ENCODE results near the gene GIN1. TPM values are rescaled to one million over a fixed set of nuclear protein-coding genes. Genes with fewer than 3 reads are reported as not detected.

Gene GIN1
- total RNA-seq, 2 experiments from 2014 or later: 2.7 to 2.9 TPM

GRCh38 chr5:103119070-103119764, 721 bp downstream of the GIN1 start:
- POLR2A ChIA-PET: interaction anchor here (0.6 to 3.1 kb wide), 19 partner anchors 8 to 364 kb away, joined by 3 to 52 read pairs (median 5); partner anchors contain the start of genes MACIR and PAM
- Mint-ChIP-seq H3K4me3 (peak overlapping the region; percentile 98), H3K9me3 (no peaks in the 10 kb centered on the region), H3K36me3 (ENCODE audit: low read depth) (peaks cover 28% of the 10 kb centered on the region), H3K4me1 (ENCODE audit: low read depth) (peaks cover 66% of the 10 kb centered on the region), H3K27me3 (no peaks in the 10 kb centered on the region), H3K27ac (peak overlapping the region; percentile 97)
- Histone ChIP-seq H3K4me3 (ENCODE audit: low read length) (peak overlapping the region; percentile 86), H3K9me3 (ENCODE audit: control insufficient read depth in 1 of 2, insufficient read depth in 1 of 2, low read length in 2 of 2) (no peaks in the 10 kb centered on the region), H3K4me1 (ENCODE audit: insufficient read depth, low read length) (peaks cover 13% of the 10 kb centered on the region), H3K27ac (ENCODE audit: low read depth in 1 of 2, low read length in 2 of 2) (peak overlapping the region; percentile 92 to 98), H3K36me3 (ENCODE audit: insufficient read depth, low read length) (no peaks in the 10 kb centered on the region), H3K27me3 (ENCODE audit: control insufficient read depth in 1 of 2, insufficient read depth in 2 of 2, low read length in 2 of 2) (no peaks in the 10 kb centered on the region)
- ATAC-seq (ENCODE audit: poor library complexity): no peak
- TF ChIP-seq CTCF (IDR thresholded peaks at IDR 0.05): no peak
- peak in 1 of 14 experiments; percentile 44 for DNase-seq
- intact Hi-C loops (cut with DNase I, micrococcal nuclease): no loop called here
- CTCF ChIA-PET: interaction anchor here (1.2 kb wide), 1 partner anchor 13 kb away, joined by 3 read pairs; no protein-coding TSS in a partner anchor

GRCh38 chr5:103117471-103117991, 2.4 kb downstream of the GIN1 start:
- ATAC-seq (ENCODE audit: poor library complexity) (no peak), DNase-seq (no peak)
- TF ChIP-seq CTCF (IDR thresholded peaks at IDR 0.05): no peak
- Mint-ChIP-seq H3K27ac (peak overlapping the region; percentile 8), H3K27me3 (no peaks in the 10 kb centered on the region), H3K9me3 (peaks cover under 1% of the 10 kb centered on the region), H3K36me3 (ENCODE audit: low read depth) (peaks cover 19% of the 10 kb centered on the region), H3K4me3 (no peak overlapping the region), H3K4me1 (ENCODE audit: low read depth) (peaks cover 69% of the 10 kb centered on the region)
- Histone ChIP-seq H3K4me3 (ENCODE audit: low read length) (no peak overlapping the region), H3K36me3 (ENCODE audit: insufficient read depth, low read length) (no peaks in the 10 kb centered on the region), H3K4me1 (ENCODE audit: insufficient read depth, low read length) (peaks cover 9% of the 10 kb centered on the region), H3K27me3 (ENCODE audit: control insufficient read depth in 1 of 2, insufficient read depth in 2 of 2, low read length in 2 of 2) (no peaks in the 10 kb centered on the region), H3K9me3 (ENCODE audit: control insufficient read depth in 1 of 2, insufficient read depth in 1 of 2, low read length in 2 of 2) (no peaks in the 10 kb centered on the region), H3K27ac (ENCODE audit: low read depth in 1 of 2, low read length in 2 of 2) (no peak overlapping the region)
- intact Hi-C loops (cut with DNase I, micrococcal nuclease): no loop called here
- POLR2A ChIA-PET: no interaction called here
- CTCF ChIA-PET: no interaction called here

GRCh38 chr5:103114440-103114839, 5.5 kb downstream of the GIN1 start:
- POLR2A ChIA-PET: no interaction called here

More at GRCh38 chr5:103114440-103114839, 5.5 kb downstream of the GIN1 start:
- intact Hi-C loops (cut with DNase I, micrococcal nuclease): no loop called here
- DNase-seq (no peak), ATAC-seq (ENCODE audit: poor library complexity) (no peak)
- Mint-ChIP-seq H3K27me3 (no peaks in the 10 kb centered on the region), H3K4me3 (no peak overlapping the region), H3K27ac (no peak overlapping the region), H3K9me3 (peaks cover 6% of the 10 kb centered on the region), H3K36me3 (ENCODE audit: low read depth) (peaks cover 6% of the 10 kb centered on the region), H3K4me1 (ENCODE audit: low read depth) (peaks cover 71% of the 10 kb centered on the region)
- H3K27me3 ChIP-seq (ENCODE audit: control insufficient read depth in 1 of 2, insufficient read depth in 2 of 2, low read length in 2 of 2): no peaks in the 10 kb centered on the region
- H3K36me3 ChIP-seq (ENCODE audit: insufficient read depth, low read length): no peaks in the 10 kb centered on the region
- H3K4me3 ChIP-seq (ENCODE audit: low read length): no peak overlapping the region
- TF ChIP-seq CTCF (IDR thresholded peaks at IDR 0.05): no peak
- H3K4me1 ChIP-seq (ENCODE audit: insufficient read depth, low read length): peaks cover 7% of the 10 kb centered on the region
- H3K27ac ChIP-seq (ENCODE audit: low read depth in 1 of 2, low read length in 2 of 2): no peak overlapping the region
- CTCF ChIA-PET: no interaction called here
- H3K9me3 ChIP-seq (ENCODE audit: control insufficient read depth in 1 of 2, insufficient read depth in 1 of 2, low read length in 2 of 2): no peaks in the 10 kb centered on the region
